Peyer's patch (tissue), 4 donors: ENCODE measurements around the gene DPPA5.
"Not testable (repeated sequence)": the region's sequence is repeated elsewhere in the genome, so short reads cannot be mapped to it uniquely, and the experiment has no call there.

Experiments
- CTCF ChIP-seq, 6 experiments: fragments of 450-650 bp in 4 of 6; fragments of 200-600 bp in 2 of 6; sonication (generic) in 1 of 6; IDR thresholded peaks; one replicate each; pipeline ENCODE4 v1.5.1; 2017 to 2019; ENCODE audit warnings: antibody characterized with exemption in 6 of 6, mild to moderate bottlenecking in 3 of 6, moderate library complexity in 1 of 6
- POLR2A ChIP-seq, 2 donors: fragments of 450-650 bp; IDR thresholded peaks; one replicate each; pipeline ENCODE4 v1.5.1; 2017; ENCODE audit warnings: antibody characterized with exemption in 2 of 2, mild to moderate bottlenecking in 2 of 2, moderate library complexity in 2 of 2

- not testable (repeated sequence) for TF ChIP-seq CTCF, POLR2A (IDR thresholded peaks at IDR 0.05)
Observed at GRCh38 chr6:73303773-73304172, 50.3 kb downstream of the DPPA5 start.
